Measurements from ENCODE around the gene UBA52.

UBA52 gene

DNA sequence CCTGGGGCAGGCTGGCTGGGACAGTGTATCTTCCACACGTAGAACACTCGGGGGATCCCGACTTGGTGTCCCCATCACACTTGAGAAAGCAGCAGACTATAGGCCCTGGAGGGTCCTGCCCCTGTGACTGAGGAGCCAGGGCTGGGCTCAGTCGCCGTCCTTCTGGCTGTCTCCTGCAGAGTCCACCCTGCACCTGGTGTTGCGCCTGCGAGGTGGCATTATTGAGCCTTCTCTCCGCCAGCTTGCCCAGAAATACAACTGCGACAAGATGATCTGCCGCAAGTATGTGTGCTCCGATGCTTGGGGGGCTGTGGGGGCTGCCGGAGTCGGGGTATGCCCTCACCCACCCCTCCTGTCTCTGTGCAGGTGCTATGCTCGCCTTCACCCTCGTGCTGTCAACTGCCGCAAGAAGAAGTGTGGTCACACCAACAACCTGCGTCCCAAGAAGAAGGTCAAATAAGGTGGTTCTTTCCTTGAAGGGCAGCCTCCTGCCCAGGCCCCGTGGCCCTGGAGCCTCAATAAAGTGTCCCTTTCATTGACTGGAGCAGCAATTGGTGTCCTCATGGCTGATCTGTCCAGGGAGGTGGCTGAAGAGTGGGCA is 3.1 kb downstream of the UBA52 start:
- H3K4me3 ChIP-seq (ENCODE audit: low read length), result no peak overlapping the region
- DNase-seq (ENCODE audit: low read depth), result no peak
- no peak for TF ChIP-seq CTCF (conservative IDR thresholded peaks at IDR 0.05; ENCODE audit: low read length)

GRCh38 chr19:18576383-18576782 is 4.7 kb downstream of the UBA52 start:
- TF ChIP-seq CTCF (conservative IDR thresholded peaks at IDR 0.05; ENCODE audit: low read length), result no peak
- DNase-seq (ENCODE audit: low read depth), result no peak
- H3K4me3 ChIP-seq (ENCODE audit: low read length), result no peak overlapping the region

- no peak overlapping the region for H3K4me3 ChIP-seq (ENCODE audit: low read length)
- TF ChIP-seq CTCF (conservative IDR thresholded peaks at IDR 0.05; ENCODE audit: low read length), result no peak
- no peak for DNase-seq (ENCODE audit: low read depth)
These were observed 5.8 kb downstream of the UBA52 start for GRCh38 chr19:18577365-18577914.

DNA sequence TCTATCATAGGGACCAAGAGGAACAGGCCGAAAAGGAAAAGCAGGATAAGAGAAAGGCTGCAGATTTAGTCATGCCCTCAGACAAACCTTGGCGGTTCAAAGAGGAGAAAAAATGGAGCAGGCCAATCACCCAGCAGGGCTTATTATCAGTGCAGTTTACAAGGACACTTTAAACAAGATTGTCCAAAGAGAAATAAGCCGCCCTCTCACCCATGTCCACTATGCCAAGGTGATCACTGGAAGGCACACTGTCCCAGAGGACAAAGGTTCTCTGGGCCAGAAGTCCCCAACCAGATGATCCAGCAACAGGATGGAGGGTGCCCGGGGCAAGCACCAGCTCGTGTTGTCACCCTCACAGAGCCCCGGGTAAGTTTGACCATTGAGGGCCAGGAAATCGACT is 8.7 kb downstream of the UBA52 start:
- DNase-seq (ENCODE audit: low read depth), result no peak
- TF ChIP-seq CTCF (conservative IDR thresholded peaks at IDR 0.05; ENCODE audit: low read length), result no peak
- H3K4me3 ChIP-seq (ENCODE audit: low read length), result no peak overlapping the region

DNA sequence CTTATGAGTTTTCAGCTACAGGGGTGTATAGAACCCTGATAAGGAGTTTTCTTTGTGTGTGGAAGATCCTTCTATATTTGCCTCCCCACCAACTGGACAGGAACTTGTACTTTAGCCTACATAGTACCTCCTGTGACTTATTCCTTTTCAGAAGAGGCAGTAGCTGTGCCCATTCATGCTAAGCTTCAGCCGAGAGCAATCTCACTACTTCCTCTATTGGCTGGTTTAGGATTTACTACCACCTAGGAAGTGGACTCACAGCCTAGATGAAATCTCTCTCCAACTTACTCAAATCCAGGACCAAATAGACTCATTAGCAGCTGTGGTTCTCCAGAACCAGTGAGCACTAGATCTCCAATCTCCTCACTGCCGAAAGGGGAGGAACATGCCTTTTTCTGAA is 14.6 kb downstream of the UBA52 start:
- DNase-seq (ENCODE audit: low read depth), result no peak

GRCh38 chr19:18587561-18587960 is 15.9 kb downstream of the UBA52 start:
- no peak for TF ChIP-seq CTCF (conservative IDR thresholded peaks at IDR 0.05; ENCODE audit: low read length)
- H3K4me3 ChIP-seq (ENCODE audit: low read length), result no peak overlapping the region
- no peak for DNase-seq (ENCODE audit: low read depth)

More for the DNA sequence above, 14.6 kb downstream of the UBA52 start:
- no peak overlapping the region for H3K4me3 ChIP-seq (ENCODE audit: low read length)
- TF ChIP-seq CTCF (conservative IDR thresholded peaks at IDR 0.05; ENCODE audit: low read length), result no peak

- TF ChIP-seq CTCF (conservative IDR thresholded peaks at IDR 0.05; ENCODE audit: low read length), result no peak
- peak overlapping the region; percentile 76 for H3K4me3 ChIP-seq (ENCODE audit: low read length)
- no peak for DNase-seq (ENCODE audit: low read depth)
These were observed 16.4 kb downstream of the UBA52 start for GRCh38 chr19:18587962-18588610.

Data from AG10803 (cell line).